ENCODE measurements around the gene SWAP70.

The SWAP70 gene

GRCh38 chr11:9664276-9665171 lies 647 bp downstream of the SWAP70 start:
- DNase-seq (ENCODE audit: low read depth), result peak; percentile 36
- TF ChIP-seq CTCF (IDR thresholded peaks at IDR 0.05; ENCODE audit: insufficient read depth, low read depth, low read length, missing control alignments), result no peak
- peak overlapping the region; percentile 97 for H3K4me3 ChIP-seq (ENCODE audit: low read length)

- DNase-seq (ENCODE audit: low read depth), result no peak
- H3K4me3 ChIP-seq (ENCODE audit: low read length), result peak overlapping the region; percentile 97
- no peak for TF ChIP-seq CTCF (IDR thresholded peaks at IDR 0.05; ENCODE audit: insufficient read depth, low read depth, low read length, missing control alignments)
These were observed 1.9 kb downstream of the SWAP70 start for GRCh38 chr11:9665749-9666148.

- DNase-seq (ENCODE audit: low read depth), result no peak
- TF ChIP-seq CTCF (IDR thresholded peaks at IDR 0.05; ENCODE audit: insufficient read depth, low read depth, low read length, missing control alignments), result no peak
- H3K4me3 ChIP-seq (ENCODE audit: low read length), result no peak overlapping the region
These were observed 6.1 kb downstream of the SWAP70 start for GRCh38 chr11:9669954-9670353.

GRCh38 chr11:9672288-9672916 lies 8.5 kb downstream of the SWAP70 start:
- DNase-seq (ENCODE audit: low read depth), result no peak
- H3K4me3 ChIP-seq (ENCODE audit: low read length), result no peak overlapping the region
- no peak for TF ChIP-seq CTCF (IDR thresholded peaks at IDR 0.05; ENCODE audit: insufficient read depth, low read depth, low read length, missing control alignments)

- no peak for TF ChIP-seq CTCF (IDR thresholded peaks at IDR 0.05; ENCODE audit: insufficient read depth, low read depth, low read length, missing control alignments)
- H3K4me3 ChIP-seq (ENCODE audit: low read length), result no peak overlapping the region
- DNase-seq (ENCODE audit: low read depth), result no peak
These were observed 9.0 kb downstream of the SWAP70 start for GRCh38 chr11:9672918-9673317.

- TF ChIP-seq CTCF (IDR thresholded peaks at IDR 0.05; ENCODE audit: insufficient read depth, low read depth, low read length, missing control alignments), result no peak
- no peak for DNase-seq (ENCODE audit: low read depth)
- no peak overlapping the region for H3K4me3 ChIP-seq (ENCODE audit: low read length)
These were observed 11.8 kb downstream of the SWAP70 start for GRCh38 chr11:9675691-9676090.

Data from epithelial cell of esophagus (primary cell).